NCI-H524 (cell line): ENCODE measurements around the gene TTC39A.
"Not testable (repeated sequence)": the region's sequence is repeated elsewhere in the genome, so short reads cannot be mapped to it uniquely, and the experiment has no call there.

Source experiments
- DNase-seq, 2 experiments: peaks; one replicate each; lab custom pipeline; 2025; lab: John Stamatoyannopoulos, UW

The TTC39A gene

GRCh38 chr1:51266791-51267190, 63.6 kb downstream of the TTC39A start:
- no peak for DNase-seq

DNA sequence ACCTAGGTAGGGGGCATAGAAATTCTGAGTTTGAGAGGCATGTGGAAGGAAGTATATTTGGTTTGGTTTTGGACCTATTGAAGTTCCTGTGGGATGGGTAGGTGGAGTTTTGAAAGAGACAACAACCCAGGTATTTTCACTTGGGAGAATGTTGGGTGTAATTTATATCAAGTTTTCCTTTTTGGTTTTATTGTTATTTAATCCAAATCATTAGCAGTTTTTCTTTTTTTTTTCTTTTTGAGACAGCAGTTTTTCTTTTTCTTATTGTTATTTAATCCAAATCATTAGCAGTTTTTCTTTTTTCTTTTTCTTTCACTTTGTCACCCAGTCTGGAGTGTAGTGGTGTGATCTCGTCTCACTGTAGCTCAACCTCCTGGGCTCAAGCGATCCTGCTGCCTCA, 64.2 kb downstream of the TTC39A start:
- DNase-seq, result no peak

GRCh38 chr1:51265618-51266017, 64.7 kb downstream of the TTC39A start:
- DNase-seq, result no peak

- no peak for DNase-seq
Measured at GRCh38 chr1:51264451-51264850, 65.9 kb downstream of the TTC39A start.

DNA sequence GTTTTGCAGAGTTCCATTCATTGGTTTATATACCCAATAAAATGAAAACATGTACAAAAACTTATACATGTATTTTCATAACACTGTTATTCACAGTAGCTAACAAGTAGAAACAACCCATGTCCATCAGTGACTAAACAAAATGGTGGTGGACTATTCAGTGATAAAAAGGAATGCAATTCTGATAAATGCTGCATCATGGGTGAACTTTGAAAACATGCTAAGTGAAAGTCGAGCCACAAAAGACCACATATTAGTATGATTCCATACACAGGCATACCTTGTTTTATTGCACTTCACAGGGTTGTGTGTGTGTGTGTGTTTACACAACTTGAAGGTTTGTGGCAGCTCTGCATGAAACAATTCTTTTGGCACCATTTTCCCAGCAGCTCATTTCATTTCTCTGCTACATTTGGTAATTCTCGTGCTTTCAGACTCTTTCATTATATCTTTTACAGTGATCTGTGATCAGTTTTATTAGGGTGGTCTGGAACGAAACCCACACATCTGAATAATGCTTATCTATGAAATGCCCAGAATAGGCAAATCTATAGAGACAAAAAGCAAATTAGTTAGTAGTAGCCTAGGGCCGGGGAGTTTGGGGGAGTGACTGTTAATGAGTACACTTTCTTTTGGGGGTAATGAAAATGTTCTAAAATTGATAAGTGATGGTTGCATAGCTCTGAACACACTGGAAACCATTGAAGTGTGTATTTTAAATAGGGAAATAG, 67.0 kb downstream of the TTC39A start:
- DNase-seq, result no peak

- DNase-seq, result no peak
Measured at GRCh38 chr1:51255331-51255730, 75.0 kb downstream of the TTC39A start.

GRCh38 chr1:51253691-51254090, 76.7 kb downstream of the TTC39A start:
- no peak for DNase-seq

DNA sequence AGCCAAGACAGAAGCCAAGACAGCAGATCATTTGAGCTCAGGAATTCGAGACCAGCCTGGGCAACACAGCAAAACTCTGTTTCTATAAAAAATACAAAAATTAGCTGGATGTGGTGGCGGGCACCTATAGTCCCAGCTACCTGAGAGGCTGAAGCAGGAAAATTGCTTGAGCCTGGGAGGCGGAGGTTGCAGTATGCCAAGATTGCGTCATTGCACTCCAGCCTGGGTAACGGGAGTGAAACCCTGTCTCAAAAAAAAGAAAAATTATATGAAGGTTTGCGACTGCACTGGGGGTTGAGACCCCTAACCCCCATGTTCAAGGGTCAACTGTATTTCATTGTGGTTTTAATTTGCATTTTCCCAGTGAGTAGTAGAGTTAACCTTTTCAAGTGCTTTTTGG, 78.0 kb downstream of the TTC39A start:
- no peak for DNase-seq

- DNase-seq, result not testable (repeated sequence)
Measured at GRCh38 chr1:51251165-51251564, 79.2 kb downstream of the TTC39A start.

- DNase-seq, result not testable (repeated sequence)
Measured at GRCh38 chr1:51250729-51251128, 79.6 kb downstream of the TTC39A start.

GRCh38 chr1:51249445-51249844, 80.9 kb downstream of the TTC39A start:
- DNase-seq, result no peak

- DNase-seq, result no peak
Measured at GRCh38 chr1:51247499-51247898, 82.9 kb downstream of the TTC39A start.

DNA sequence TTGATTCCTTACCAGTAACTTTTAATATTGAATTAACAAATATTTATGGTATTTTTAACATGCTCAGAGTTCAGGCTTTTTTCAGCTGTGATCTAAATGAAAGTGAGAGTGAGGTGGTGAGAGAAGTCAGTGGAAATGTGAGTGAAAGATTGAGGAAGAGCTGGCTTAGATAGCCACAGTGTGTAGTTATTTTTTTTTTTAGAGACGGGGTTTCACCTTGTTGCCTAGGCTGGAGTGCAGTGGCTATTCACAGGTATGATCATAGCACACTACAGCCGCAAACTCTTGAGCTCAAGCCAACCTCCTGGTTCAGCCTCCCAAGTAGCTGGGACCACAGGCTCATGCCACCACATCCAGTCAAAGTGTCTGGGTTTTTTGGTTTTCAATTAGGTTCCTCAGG, 83.3 kb downstream of the TTC39A start:
- DNase-seq, result no peak

GRCh38 chr1:51242546-51242945, 87.8 kb downstream of the TTC39A start:
- no peak for DNase-seq

GRCh38 chr1:51241119-51241518, 89.2 kb downstream of the TTC39A start:
- no peak for DNase-seq

GRCh38 chr1:51240084-51240483, 90.3 kb downstream of the TTC39A start:
- DNase-seq, result no peak

DNA sequence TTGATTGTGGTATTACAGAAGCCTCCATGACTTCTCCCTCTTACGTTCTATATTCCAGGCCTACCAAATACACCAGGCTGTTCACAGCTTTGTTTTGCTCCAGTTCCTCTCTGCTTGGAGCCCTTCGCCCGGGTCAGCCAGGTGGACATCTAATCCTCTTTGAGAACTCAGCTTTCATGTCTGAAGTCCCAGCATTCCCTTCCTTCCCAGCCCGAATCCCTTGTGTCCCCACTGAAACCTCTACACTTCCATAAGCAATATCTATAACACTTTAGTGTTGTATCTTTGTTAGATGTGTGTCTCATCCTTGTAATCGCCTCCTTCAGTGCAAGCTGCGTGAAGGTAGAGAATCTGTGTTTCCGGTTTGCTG, 92.3 kb downstream of the TTC39A start:
- peak; percentile 61 to 66 for DNase-seq

GRCh38 chr1:51237351-51238033, 92.9 kb downstream of the TTC39A start:
- no peak for DNase-seq
